Gastroesophageal sphincter (tissue), 3 donors: ENCODE results near the gene TENM3.

ENCODE experiments used
- EP300 ChIP-seq: sonication (generic); formaldehyde crosslinking; IDR thresholded peaks from one replicate; pipeline ENCODE4 v1.6.1; 2017; ENCODE audit warnings: antibody characterized with exemption, mild to moderate bottlenecking
- POLR2A ChIP-seq, 2 donors: fragments of 450-650 bp; IDR thresholded peaks; one replicate each; pipeline ENCODE4 v1.6.1; 2017; ENCODE audit warnings: antibody characterized with exemption in 2 of 2, mild to moderate bottlenecking in 2 of 2, moderate library complexity in 1 of 2
- TF ChIP-seq, protein P1 (sequence below), 4 experiments: fragments of 200-600 bp in 2 of 4; fragments of 450-650 bp in 2 of 4; sonication (generic) in 1 of 4; IDR thresholded peaks; one replicate each; pipeline ENCODE4 v1.5.1; 2017 to 2019; ENCODE audit warnings: antibody characterized with exemption in 4 of 4, mild to moderate bottlenecking in 2 of 4, moderate library complexity in 2 of 4

DNA sequence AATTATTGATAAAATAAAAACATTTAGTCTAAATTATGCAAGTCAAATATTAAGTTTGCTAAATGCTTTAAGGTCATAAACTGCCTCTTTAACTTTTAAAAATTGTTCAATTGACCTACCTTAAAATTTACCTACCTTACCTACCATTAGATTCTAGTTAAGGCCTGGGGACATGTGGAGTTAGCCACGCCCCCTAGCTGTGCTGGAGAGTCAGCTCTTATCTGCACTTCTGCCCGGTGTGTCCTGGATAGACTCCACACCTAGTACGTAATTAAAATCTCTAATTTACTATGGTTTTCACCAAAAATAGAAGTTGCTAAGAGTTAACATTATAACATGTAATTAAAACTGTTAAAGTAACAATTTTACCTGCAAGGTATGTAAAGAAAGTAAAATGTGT is 22.7 kb downstream of the TENM3 start:
- TF ChIP-seq, protein P1, sequence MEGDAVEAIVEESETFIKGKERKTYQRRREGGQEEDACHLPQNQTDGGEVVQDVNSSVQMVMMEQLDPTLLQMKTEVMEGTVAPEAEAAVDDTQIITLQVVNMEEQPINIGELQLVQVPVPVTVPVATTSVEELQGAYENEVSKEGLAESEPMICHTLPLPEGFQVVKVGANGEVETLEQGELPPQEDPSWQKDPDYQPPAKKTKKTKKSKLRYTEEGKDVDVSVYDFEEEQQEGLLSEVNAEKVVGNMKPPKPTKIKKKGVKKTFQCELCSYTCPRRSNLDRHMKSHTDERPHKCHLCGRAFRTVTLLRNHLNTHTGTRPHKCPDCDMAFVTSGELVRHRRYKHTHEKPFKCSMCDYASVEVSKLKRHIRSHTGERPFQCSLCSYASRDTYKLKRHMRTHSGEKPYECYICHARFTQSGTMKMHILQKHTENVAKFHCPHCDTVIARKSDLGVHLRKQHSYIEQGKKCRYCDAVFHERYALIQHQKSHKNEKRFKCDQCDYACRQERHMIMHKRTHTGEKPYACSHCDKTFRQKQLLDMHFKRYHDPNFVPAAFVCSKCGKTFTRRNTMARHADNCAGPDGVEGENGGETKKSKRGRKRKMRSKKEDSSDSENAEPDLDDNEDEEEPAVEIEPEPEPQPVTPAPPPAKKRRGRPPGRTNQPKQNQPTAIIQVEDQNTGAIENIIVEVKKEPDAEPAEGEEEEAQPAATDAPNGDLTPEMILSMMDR (IDR thresholded peaks at IDR 0.05) = no peak
- no peak for TF ChIP-seq EP300
- no peak for TF ChIP-seq POLR2A (IDR thresholded peaks at IDR 0.05)
